DND-41 (cell line): ENCODE data around the gene TMC3.

Experiments
- ATAC-seq: fragments of 200-7000 bp; cut with Tn5 transposase; 3 replicates; pipeline ENCODE4 v1.9.1; 2021; ENCODE audit warnings: low read depth; ENCODE audit not compliant: insufficient read depth
- DNase-seq: peaks from one replicate; pipeline ENCODE4 v3.0.0-alpha.2; 2020
- H2AFZ ChIP-seq: 2 replicates; pipeline ENCODE4 v1.6.0; 2012; ENCODE audit warnings: low read depth, low read length
- H3K27ac ChIP-seq: 2 replicates; pipeline ENCODE4 v1.5.1; 2012; ENCODE audit warnings: low read length, inconsistent platforms
- H3K27me3 ChIP-seq: fragments of 200-600 bp; sonication (generic); 2 replicates; pipeline ENCODE4 v1.6.0; 2012; ENCODE audit warnings: low read length, mild to moderate bottlenecking, inconsistent platforms; ENCODE audit not compliant: insufficient read depth, poor library complexity
- H3K36me3 ChIP-seq: 2 replicates; pipeline ENCODE4 v1.5.1; 2012; ENCODE audit warnings: low read length, inconsistent platforms; ENCODE audit not compliant: insufficient read depth
- H3K4me1 ChIP-seq: 2 replicates; pipeline ENCODE4 v1.5.1; 2012; ENCODE audit warnings: mild to moderate bottlenecking, low read length; ENCODE audit not compliant: insufficient read depth
- H3K4me2 ChIP-seq: 2 replicates; pipeline ENCODE4 v1.6.0; 2012; ENCODE audit warnings: mild to moderate bottlenecking, moderate library complexity, low read length, inconsistent platforms; ENCODE audit not compliant: insufficient read depth
- H3K4me3 ChIP-seq, 2 experiments: fragments of 200-600 bp in 1 of 2; shearing (Covaris generic) in 1 of 2; 2 replicates each; pipeline ENCODE4 v1.5.1; 2012 to 2016; ENCODE audit warnings: inconsistent platforms in 2 of 2, low read length in 2 of 2, mild to moderate bottlenecking in 2 of 2, low read depth in 1 of 2, moderate library complexity in 1 of 2
- H3K79me2 ChIP-seq: 2 replicates; pipeline ENCODE4 v1.6.0; 2012; ENCODE audit warnings: low read length, inconsistent platforms; ENCODE audit not compliant: insufficient read depth
- H3K9ac ChIP-seq: 2 replicates; pipeline ENCODE4 v1.6.0; 2012; ENCODE audit warnings: low read depth, mild to moderate bottlenecking, inconsistent platforms, low read length, moderate library complexity
- H3K9me3 ChIP-seq: 2 replicates; pipeline ENCODE4 v1.5.1; 2012; ENCODE audit warnings: low read length, moderate library complexity, mild to moderate bottlenecking, inconsistent platforms; ENCODE audit not compliant: insufficient read depth, severe bottlenecking
- H4K20me1 ChIP-seq: 2 replicates; pipeline ENCODE4 v1.6.0; 2012; ENCODE audit warnings: low read length; ENCODE audit not compliant: insufficient read depth
- EZH2 ChIP-seq: IDR thresholded peaks from 3 replicates; pipeline ENCODE4 v1.6.1; 2012; ENCODE audit warnings: borderline replicate concordance, low read depth, mild to moderate bottlenecking, moderate library complexity, low read length, inconsistent platforms; ENCODE audit not compliant: severe bottlenecking
- TF ChIP-seq, protein P1 (sequence below): IDR thresholded peaks from 2 replicates; pipeline ENCODE4 v1.5.1; 2012; ENCODE audit warnings: borderline replicate concordance, low read length, moderate library complexity, mild to moderate bottlenecking; ENCODE audit not compliant: poor library complexity, severe bottlenecking; ENCODE audit errors: extremely low read depth

Gene TMC3

DNA sequence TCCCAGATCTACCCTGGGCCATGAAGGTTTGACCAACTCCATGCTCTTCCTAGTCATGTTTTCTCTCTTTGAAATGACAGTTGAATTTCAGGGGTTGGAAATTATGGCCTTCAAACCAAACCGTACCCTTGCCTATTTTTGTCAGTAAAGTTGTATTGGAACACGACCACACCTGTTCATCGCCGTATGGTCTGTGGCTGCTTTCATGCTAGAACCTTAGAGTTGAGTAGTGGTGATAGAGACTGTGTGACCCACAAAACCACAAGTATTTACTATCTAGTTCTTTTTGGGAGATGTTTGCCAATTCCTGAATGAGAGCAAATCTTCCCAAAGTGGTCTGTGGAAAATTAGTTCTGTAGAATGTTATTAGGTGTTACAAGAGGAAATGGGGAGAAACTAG lies 26.1 kb downstream of the TMC3 start:
- no peak for DNase-seq
- TF ChIP-seq, protein P1, sequence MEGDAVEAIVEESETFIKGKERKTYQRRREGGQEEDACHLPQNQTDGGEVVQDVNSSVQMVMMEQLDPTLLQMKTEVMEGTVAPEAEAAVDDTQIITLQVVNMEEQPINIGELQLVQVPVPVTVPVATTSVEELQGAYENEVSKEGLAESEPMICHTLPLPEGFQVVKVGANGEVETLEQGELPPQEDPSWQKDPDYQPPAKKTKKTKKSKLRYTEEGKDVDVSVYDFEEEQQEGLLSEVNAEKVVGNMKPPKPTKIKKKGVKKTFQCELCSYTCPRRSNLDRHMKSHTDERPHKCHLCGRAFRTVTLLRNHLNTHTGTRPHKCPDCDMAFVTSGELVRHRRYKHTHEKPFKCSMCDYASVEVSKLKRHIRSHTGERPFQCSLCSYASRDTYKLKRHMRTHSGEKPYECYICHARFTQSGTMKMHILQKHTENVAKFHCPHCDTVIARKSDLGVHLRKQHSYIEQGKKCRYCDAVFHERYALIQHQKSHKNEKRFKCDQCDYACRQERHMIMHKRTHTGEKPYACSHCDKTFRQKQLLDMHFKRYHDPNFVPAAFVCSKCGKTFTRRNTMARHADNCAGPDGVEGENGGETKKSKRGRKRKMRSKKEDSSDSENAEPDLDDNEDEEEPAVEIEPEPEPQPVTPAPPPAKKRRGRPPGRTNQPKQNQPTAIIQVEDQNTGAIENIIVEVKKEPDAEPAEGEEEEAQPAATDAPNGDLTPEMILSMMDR: no peak
- no peak for TF ChIP-seq EZH2
- Histone ChIP-seq H2AFZ (no peak overlapping the region), H3K9ac (no peak overlapping the region), H4K20me1 (no peaks in the 10 kb centered on the region), H3K27ac (no peak overlapping the region), H3K27me3 (no peaks in the 10 kb centered on the region), H3K4me2 (no peak overlapping the region), H3K9me3 (no peaks in the 10 kb centered on the region), H3K79me2 (no peaks in the 10 kb centered on the region), H3K36me3 (no peaks in the 10 kb centered on the region), H3K4me1 (no peaks in the 10 kb centered on the region), H3K4me3 (no peak overlapping the region)
- no peak for ATAC-seq

- Histone ChIP-seq H4K20me1 (no peaks in the 10 kb centered on the region), H3K36me3 (no peaks in the 10 kb centered on the region), H2AFZ (no peak overlapping the region), H3K9me3 (no peaks in the 10 kb centered on the region), H3K4me2 (no peak overlapping the region), H3K27me3 (no peaks in the 10 kb centered on the region), H3K4me1 (no peaks in the 10 kb centered on the region), H3K27ac (no peak overlapping the region), H3K4me3 (no peak overlapping the region), H3K9ac (no peak overlapping the region), H3K79me2 (no peaks in the 10 kb centered on the region)
- ATAC-seq (no peak), DNase-seq (no peak)
- no peak for TF ChIP-seq EZH2
- TF ChIP-seq, protein P1: no peak
These were observed 27.4 kb downstream of the TMC3 start for GRCh38 chr15:81346611-81347010.

DNA sequence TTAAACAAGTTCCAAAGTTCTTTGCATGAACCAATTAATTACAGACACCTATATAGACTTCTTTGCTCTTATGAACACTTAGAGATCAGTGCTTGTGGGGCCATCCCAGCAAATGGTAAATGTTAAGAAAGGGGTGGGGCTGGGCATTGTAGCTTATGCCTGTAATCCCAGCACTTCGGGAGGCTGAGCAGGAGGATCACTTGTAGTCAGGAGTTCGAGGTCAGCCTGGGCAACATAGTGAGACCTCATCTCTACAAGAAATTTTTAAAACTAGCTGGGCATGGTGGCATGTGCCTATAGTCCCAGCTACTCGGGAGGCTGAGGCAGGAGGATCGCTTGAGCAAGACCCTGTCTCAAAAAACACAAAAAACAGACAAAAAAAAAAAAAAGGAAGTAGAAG lies 30.6 kb downstream of the TMC3 start:
- DNase-seq: no peak
- H3K9me3 ChIP-seq: no peaks in the 10 kb centered on the region
- H3K27ac ChIP-seq: no peak overlapping the region
- H3K4me3 ChIP-seq: no peak overlapping the region
- TF ChIP-seq EZH2: no peak
- TF ChIP-seq, protein P1: no peak
- no peaks in the 10 kb centered on the region for H3K79me2 ChIP-seq
- H3K27me3 ChIP-seq: no peaks in the 10 kb centered on the region
- no peak for ATAC-seq
- no peak overlapping the region for H2AFZ ChIP-seq
- H3K4me2 ChIP-seq: no peak overlapping the region
- H4K20me1 ChIP-seq: no peaks in the 10 kb centered on the region
- H3K36me3 ChIP-seq: no peaks in the 10 kb centered on the region
- H3K9ac ChIP-seq: no peak overlapping the region
- no peaks in the 10 kb centered on the region for H3K4me1 ChIP-seq

- no peak overlapping the region for H3K4me2 ChIP-seq
- H3K9me3 ChIP-seq: no peaks in the 10 kb centered on the region
- H3K4me1 ChIP-seq: no peaks in the 10 kb centered on the region
- H3K4me3 ChIP-seq: no peak overlapping the region
- no peaks in the 10 kb centered on the region for H4K20me1 ChIP-seq
- no peak overlapping the region for H3K9ac ChIP-seq
- no peak for DNase-seq
- H3K27me3 ChIP-seq: no peaks in the 10 kb centered on the region
- no peaks in the 10 kb centered on the region for H3K36me3 ChIP-seq
- no peak overlapping the region for H3K27ac ChIP-seq
- no peak for ATAC-seq
- H2AFZ ChIP-seq: no peak overlapping the region
- TF ChIP-seq EZH2: no peak
- TF ChIP-seq, protein P1: no peak
- H3K79me2 ChIP-seq: no peaks in the 10 kb centered on the region
These were observed 32.7 kb downstream of the TMC3 start for GRCh38 chr15:81341351-81341750.
